BE2C (cell line): ENCODE measurements around the gene WWOX.

Experiments used
- DNase-seq: peaks from one replicate; pipeline ENCODE4 v3.0.0-alpha.2; 2020
- H3K27me3 ChIP-seq: fragments of 250-450 bp; sonication (Bioruptor Pico); 2 replicates; pipeline ENCODE4 v1.5.1; 2020; ENCODE audit warnings: mild to moderate bottlenecking
- H3K36me3 ChIP-seq: fragments of 250-450 bp; sonication (Bioruptor Pico); 2 replicates; pipeline ENCODE4 v1.5.1; 2020; ENCODE audit warnings: mild to moderate bottlenecking
- H3K4me1 ChIP-seq: fragments of 250-450 bp; sonication (Bioruptor Pico); 2 replicates; pipeline ENCODE4 v1.5.1; 2020
- H3K4me3 ChIP-seq: 2 replicates; pipeline ENCODE4 v1.5.1; 2011; ENCODE audit warnings: low read depth, low read length
- H3K9me3 ChIP-seq: fragments of 250-450 bp; sonication (Bioruptor Pico); 2 replicates; pipeline ENCODE4 v1.5.1; 2020
- CTCF ChIP-seq: IDR thresholded peaks from 2 replicates; pipeline ENCODE4 v1.5.1; 2012; ENCODE audit warnings: mild to moderate bottlenecking, low read depth, low read length

WWOX gene

GRCh38 chr16:78780808-78781207 is 681.4 kb downstream of the WWOX start:
- no peaks in the 10 kb centered on the region for H3K9me3 ChIP-seq
- no peak overlapping the region for H3K4me3 ChIP-seq
- H3K4me1 ChIP-seq: no peaks in the 10 kb centered on the region
- no peaks in the 10 kb centered on the region for H3K36me3 ChIP-seq
- no peak for TF ChIP-seq CTCF
- no peak for DNase-seq
- H3K27me3 ChIP-seq: no peaks in the 10 kb centered on the region

- no peak for DNase-seq
- no peak for TF ChIP-seq CTCF
- Histone ChIP-seq H3K36me3 (no peaks in the 10 kb centered on the region), H3K27me3 (no peaks in the 10 kb centered on the region), H3K9me3 (no peaks in the 10 kb centered on the region), H3K4me3 (no peak overlapping the region), H3K4me1 (no peaks in the 10 kb centered on the region)
Observed at GRCh38 chr16:78782572-78782971, 683.1 kb downstream of the WWOX start.

DNA sequence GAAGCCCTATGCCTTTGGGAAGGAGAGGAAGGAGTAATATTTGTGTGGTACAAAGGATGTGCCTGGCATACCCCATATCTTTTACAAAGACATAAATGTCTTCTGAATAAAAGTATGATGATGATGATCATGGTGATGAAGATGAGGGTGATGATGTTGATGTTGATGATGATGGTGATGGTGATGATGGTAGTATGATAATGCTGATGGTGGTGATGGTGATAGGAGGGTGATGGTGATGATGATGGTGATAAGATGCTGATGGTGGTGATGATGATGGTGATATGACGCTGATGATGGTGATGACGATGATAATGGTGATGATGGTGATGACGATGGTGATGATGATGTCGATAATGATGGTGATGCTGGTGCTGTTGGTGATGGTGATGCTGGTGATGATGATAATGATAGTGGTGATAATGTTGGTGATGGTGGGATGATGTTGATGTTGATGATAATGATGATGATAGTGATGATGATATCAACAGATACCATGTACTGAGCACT is 684.2 kb downstream of the WWOX start:
- no peak for DNase-seq
- Histone ChIP-seq H3K27me3 (no peaks in the 10 kb centered on the region), H3K36me3 (no peaks in the 10 kb centered on the region), H3K9me3 (no peaks in the 10 kb centered on the region), H3K4me3 (no peak overlapping the region), H3K4me1 (no peaks in the 10 kb centered on the region)
- TF ChIP-seq CTCF: no peak

GRCh38 chr16:78784771-78785170 is 685.3 kb downstream of the WWOX start:
- no peaks in the 10 kb centered on the region for H3K9me3 ChIP-seq
- no peak overlapping the region for H3K4me3 ChIP-seq
- no peak for TF ChIP-seq CTCF
- no peaks in the 10 kb centered on the region for H3K36me3 ChIP-seq
- no peaks in the 10 kb centered on the region for H3K27me3 ChIP-seq
- no peak for DNase-seq
- H3K4me1 ChIP-seq: no peaks in the 10 kb centered on the region

GRCh38 chr16:78785218-78785617 is 685.8 kb downstream of the WWOX start:
- Histone ChIP-seq H3K27me3 (no peaks in the 10 kb centered on the region), H3K9me3 (no peaks in the 10 kb centered on the region), H3K36me3 (no peaks in the 10 kb centered on the region), H3K4me1 (no peaks in the 10 kb centered on the region), H3K4me3 (no peak overlapping the region)
- no peak for DNase-seq
- TF ChIP-seq CTCF: no peak

- H3K36me3 ChIP-seq: no peaks in the 10 kb centered on the region
- TF ChIP-seq CTCF: no peak
- H3K4me3 ChIP-seq: no peak overlapping the region
- H3K4me1 ChIP-seq: no peaks in the 10 kb centered on the region
- no peaks in the 10 kb centered on the region for H3K9me3 ChIP-seq
- no peaks in the 10 kb centered on the region for H3K27me3 ChIP-seq
- no peak for DNase-seq
Observed at GRCh38 chr16:78786635-78787034, 687.2 kb downstream of the WWOX start.
